Endothelial cell of umbilical vein (primary cell): ENCODE data around the gene GRM5.

Experiments
- CTCF ChIP-seq, 2 donors: IDR thresholded peaks; 1 replicate in 1 of 2; 2 replicates in 1 of 2; pipeline ENCODE4 v1.5.1; 2011; ENCODE audit warnings: low read length in 2 of 2, mild to moderate bottlenecking in 2 of 2, moderate library complexity in 2 of 2, control low read depth in 1 of 2, inconsistent platforms in 1 of 2, low read depth in 1 of 2; ENCODE audit not compliant: insufficient read depth in 1 of 2; ENCODE audit errors: extremely low read depth in 1 of 2
- EZH2 ChIP-seq: IDR thresholded peaks from 2 replicates; pipeline ENCODE4 v1.6.1; 2012; ENCODE audit warnings: borderline replicate concordance, low read depth, mild to moderate bottlenecking, moderate library complexity, low read length, inconsistent platforms; ENCODE audit not compliant: severe bottlenecking
- MYC ChIP-seq: IDR thresholded peaks from one replicate; pipeline ENCODE4 v1.6.1; 2011; ENCODE audit warnings: mild to moderate bottlenecking, low read depth, low read length
- POLR2A ChIP-seq: IDR thresholded peaks from 2 replicates; pipeline ENCODE4 v1.6.1; 2012; ENCODE audit warnings: low read depth, mild to moderate bottlenecking, control low read depth, low read length
- POLR2AphosphoS5 ChIP-seq: IDR thresholded peaks from 2 replicates; pipeline ENCODE4 v1.6.1; 2012; ENCODE audit warnings: low read depth, mild to moderate bottlenecking, control low read depth, low read length, moderate library complexity; ENCODE audit not compliant: insufficient read depth

- TF ChIP-seq EZH2 (no peak), POLR2A (no peak), CTCF (IDR thresholded peaks at IDR 0.05; ENCODE audit: extremely low read depth in 1 of 2, insufficient read depth in 1 of 2, low read depth in 1 of 2, low read length in 2 of 2) (no peak), MYC (no peak), POLR2AphosphoS5 (no peak)
Observed at GRCh38 chr11:88831303-88831890, 234.4 kb downstream of the GRM5 start.
